ENCODE results near the gene HGD. TPM values are rescaled to one million over a fixed set of nuclear protein-coding genes. Genes with fewer than 3 reads are reported as not detected.

HGD gene
- total RNA-seq, 4 donors from 2014 or later: 0.68 to 2.0 TPM; not detected in 2

- no peak for TF ChIP-seq CTCF (IDR thresholded peaks at IDR 0.05; ENCODE audit: low read depth)
These were observed 58.3 kb downstream of the HGD start for GRCh38 chr3:120623727-120624093.

- TF ChIP-seq CTCF (IDR thresholded peaks at IDR 0.05; ENCODE audit: low read depth): no peak
These were observed 58.9 kb downstream of the HGD start for GRCh38 chr3:120622870-120623726.

- no peak for TF ChIP-seq CTCF (IDR thresholded peaks at IDR 0.05; ENCODE audit: low read depth)
These were observed 59.6 kb downstream of the HGD start for GRCh38 chr3:120622457-120622856.

- no peak for TF ChIP-seq CTCF (IDR thresholded peaks at IDR 0.05; ENCODE audit: low read depth)
These were observed 66.0 kb downstream of the HGD start for GRCh38 chr3:120615847-120616609.

GRCh38 chr3:120614765-120615164 is 67.3 kb downstream of the HGD start:
- TF ChIP-seq CTCF (IDR thresholded peaks at IDR 0.05; ENCODE audit: low read depth): no peak

- TF ChIP-seq CTCF (IDR thresholded peaks at IDR 0.05; ENCODE audit: low read depth): no peak
These were observed 73.5 kb downstream of the HGD start for GRCh38 chr3:120608506-120608905.

- no peak for TF ChIP-seq CTCF (IDR thresholded peaks at IDR 0.05; ENCODE audit: low read depth)
These were observed 77.3 kb downstream of the HGD start for GRCh38 chr3:120604784-120605183.
